Progenitor cell of endocrine pancreas (in vitro differentiated cells): ENCODE results near the gene CCDC60. TPM values are rescaled to one million over a fixed set of nuclear protein-coding genes. Genes with fewer than 3 reads are reported as not detected.

Experiments
- DNase-seq: peaks from one replicate; pipeline ENCODE4 v3.0.0; 2021; ENCODE audit warnings: low spot score; ENCODE audit not compliant: unreplicated experiment
- H3K27ac Mint-ChIP-seq: 2 replicates; pipeline ENCODE4 v1.8.0; 2021; ENCODE audit warnings: mild to moderate bottlenecking, moderate library complexity, mixed read lengths
- H3K27me3 Mint-ChIP-seq: 2 replicates; pipeline ENCODE4 v1.8.0; 2021; ENCODE audit warnings: mixed read lengths
- H3K36me3 Mint-ChIP-seq: 2 replicates; pipeline ENCODE4 v1.8.0; 2022; ENCODE audit warnings: mixed read lengths; ENCODE audit not compliant: insufficient read depth
- H3K4me1 Mint-ChIP-seq: 2 replicates; pipeline ENCODE4 v1.8.0; 2021; ENCODE audit warnings: low read depth, mixed read lengths
- H3K4me3 Mint-ChIP-seq: 2 replicates; pipeline ENCODE4 v1.8.0; 2021; ENCODE audit warnings: low read depth, mild to moderate bottlenecking, moderate library complexity, mixed read lengths
- H3K9me3 Mint-ChIP-seq: 2 replicates; pipeline ENCODE4 v1.8.0; 2021; ENCODE audit warnings: low read depth, mixed read lengths
- total RNA-seq: library from RNA; stranded (reverse); gene quantifications from 2 replicates; pipeline ENCODE4 v1.2.1, GENCODE V29; 2021
- TF ChIP-seq, protein P1 (sequence below): fragments of 200-600 bp; sonication (generic); IDR thresholded peaks from one replicate; pipeline ENCODE4 v1.5.0; 2021; ENCODE audit warnings: antibody characterized with exemption, mild to moderate bottlenecking; ENCODE audit not compliant: unreplicated experiment

Gene CCDC60
- total RNA-seq, 1 donor from 2014 or later, result 23.4 TPM

DNA sequence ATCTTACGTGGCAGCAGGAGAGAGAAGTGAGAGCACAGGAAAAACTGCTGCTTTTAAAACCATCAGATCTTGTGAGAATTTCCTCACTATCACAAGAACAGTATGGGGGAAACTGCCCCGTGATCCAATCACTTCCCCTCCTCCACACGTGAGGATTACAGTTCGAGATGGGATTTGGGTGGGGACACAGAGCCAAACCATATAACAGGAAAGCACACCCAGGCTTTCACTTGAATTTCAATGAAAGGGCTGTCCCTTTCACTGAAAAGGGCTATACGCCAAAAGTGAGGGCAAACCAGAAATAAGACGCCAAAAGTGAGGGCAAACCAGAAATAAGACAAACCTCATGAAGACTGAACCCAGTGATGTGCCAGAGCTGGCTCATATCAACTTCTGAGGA is 236.2 kb downstream of the CCDC60 start:
- TF ChIP-seq, protein P1, sequence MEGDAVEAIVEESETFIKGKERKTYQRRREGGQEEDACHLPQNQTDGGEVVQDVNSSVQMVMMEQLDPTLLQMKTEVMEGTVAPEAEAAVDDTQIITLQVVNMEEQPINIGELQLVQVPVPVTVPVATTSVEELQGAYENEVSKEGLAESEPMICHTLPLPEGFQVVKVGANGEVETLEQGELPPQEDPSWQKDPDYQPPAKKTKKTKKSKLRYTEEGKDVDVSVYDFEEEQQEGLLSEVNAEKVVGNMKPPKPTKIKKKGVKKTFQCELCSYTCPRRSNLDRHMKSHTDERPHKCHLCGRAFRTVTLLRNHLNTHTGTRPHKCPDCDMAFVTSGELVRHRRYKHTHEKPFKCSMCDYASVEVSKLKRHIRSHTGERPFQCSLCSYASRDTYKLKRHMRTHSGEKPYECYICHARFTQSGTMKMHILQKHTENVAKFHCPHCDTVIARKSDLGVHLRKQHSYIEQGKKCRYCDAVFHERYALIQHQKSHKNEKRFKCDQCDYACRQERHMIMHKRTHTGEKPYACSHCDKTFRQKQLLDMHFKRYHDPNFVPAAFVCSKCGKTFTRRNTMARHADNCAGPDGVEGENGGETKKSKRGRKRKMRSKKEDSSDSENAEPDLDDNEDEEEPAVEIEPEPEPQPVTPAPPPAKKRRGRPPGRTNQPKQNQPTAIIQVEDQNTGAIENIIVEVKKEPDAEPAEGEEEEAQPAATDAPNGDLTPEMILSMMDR, result no peak
- H3K4me1 Mint-ChIP-seq, result no peaks in the 10 kb centered on the region
- no peak for DNase-seq
- no peak overlapping the region for H3K27ac Mint-ChIP-seq
- H3K4me3 Mint-ChIP-seq, result no peak overlapping the region
- no peaks in the 10 kb centered on the region for H3K9me3 Mint-ChIP-seq
- H3K36me3 Mint-ChIP-seq, result no peaks in the 10 kb centered on the region
- H3K27me3 Mint-ChIP-seq, result peaks cover 14% of the 10 kb centered on the region

DNA sequence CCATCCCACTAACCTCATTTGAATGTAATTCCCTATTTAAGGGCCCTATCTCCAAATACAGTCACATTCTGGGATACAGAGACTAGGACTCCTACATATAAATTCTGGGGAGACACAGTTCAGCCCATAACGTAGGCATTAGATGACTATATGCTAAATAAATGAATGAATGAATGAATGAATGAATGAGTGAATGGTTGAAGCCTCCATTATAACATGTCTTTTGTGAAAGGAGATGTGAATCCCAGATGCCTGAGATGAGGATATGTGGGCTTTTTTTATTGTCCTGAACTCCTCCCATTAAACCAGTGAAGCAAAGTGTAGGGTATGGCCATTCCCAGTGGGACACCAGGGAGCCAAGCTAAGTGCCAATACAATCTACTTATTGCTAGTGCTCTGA is 238.6 kb downstream of the CCDC60 start:
- DNase-seq, result no peak
- Mint-ChIP-seq H3K4me1 (no peaks in the 10 kb centered on the region), H3K9me3 (no peaks in the 10 kb centered on the region), H3K27me3 (peaks cover 36% of the 10 kb centered on the region), H3K27ac (no peak overlapping the region), H3K4me3 (no peak overlapping the region), H3K36me3 (no peaks in the 10 kb centered on the region)
- TF ChIP-seq, protein P1, result no peak

DNA sequence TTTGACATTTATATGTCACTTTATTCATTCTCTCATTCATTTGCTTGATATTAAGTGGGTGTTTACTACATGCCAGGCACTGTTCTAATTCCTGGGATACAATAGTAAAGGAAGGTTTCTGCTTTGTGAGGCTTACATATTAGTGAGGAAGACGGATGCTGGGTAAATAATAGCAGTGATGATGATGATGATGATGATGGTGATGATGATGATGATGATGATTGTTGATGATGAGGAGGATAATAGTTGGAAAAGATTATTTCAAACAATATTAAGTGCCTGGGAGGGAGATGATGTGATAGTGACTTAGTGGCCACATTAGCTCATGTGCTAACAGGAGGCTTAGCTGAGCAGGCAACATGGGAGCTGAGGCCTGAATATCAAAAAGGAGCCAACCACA is 239.7 kb downstream of the CCDC60 start:
- DNase-seq, result no peak
- Mint-ChIP-seq H3K27me3 (peaks cover 37% of the 10 kb centered on the region), H3K9me3 (no peaks in the 10 kb centered on the region), H3K4me3 (no peak overlapping the region), H3K4me1 (no peaks in the 10 kb centered on the region), H3K27ac (no peak overlapping the region), H3K36me3 (no peaks in the 10 kb centered on the region)
- TF ChIP-seq, protein P1, result no peak

DNA sequence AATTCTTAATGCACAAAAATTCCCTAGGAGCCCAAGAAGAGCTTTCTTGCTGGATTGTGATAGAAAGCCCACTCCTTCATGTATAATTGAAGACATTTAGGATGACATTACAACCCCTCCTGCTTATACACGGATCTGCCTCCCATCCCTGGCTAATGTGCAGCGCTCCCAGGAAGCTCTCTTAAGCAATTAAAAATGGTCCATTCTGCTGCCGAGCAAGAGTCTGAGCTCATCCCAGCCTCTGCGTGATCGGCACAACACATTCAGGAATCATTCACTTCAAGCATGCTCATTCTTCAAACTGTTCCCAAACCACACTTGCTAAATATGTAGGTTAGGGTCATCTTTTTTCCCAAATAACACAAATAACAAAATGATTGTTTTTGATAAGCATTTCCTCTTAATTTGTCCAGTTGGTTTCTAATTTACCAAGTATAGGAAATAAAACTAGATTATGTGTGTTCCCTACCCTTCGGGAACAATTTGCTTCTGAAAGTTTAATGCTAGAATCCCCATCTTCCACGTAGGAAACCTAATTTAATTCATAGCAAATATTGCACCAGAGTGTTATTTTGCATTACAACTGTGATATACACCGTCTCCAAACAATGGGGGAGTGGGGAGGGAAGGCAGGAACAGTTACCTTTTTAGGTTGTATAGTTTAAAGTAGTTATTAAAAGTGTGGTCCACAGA is 241.7 kb downstream of the CCDC60 start:
- H3K36me3 Mint-ChIP-seq, result no peaks in the 10 kb centered on the region
- TF ChIP-seq, protein P1, result no peak
- H3K4me1 Mint-ChIP-seq, result no peaks in the 10 kb centered on the region
- H3K27me3 Mint-ChIP-seq, result peaks cover 32% of the 10 kb centered on the region
- H3K27ac Mint-ChIP-seq, result no peak overlapping the region
- no peaks in the 10 kb centered on the region for H3K9me3 Mint-ChIP-seq
- no peak overlapping the region for H3K4me3 Mint-ChIP-seq
- no peak for DNase-seq

DNA sequence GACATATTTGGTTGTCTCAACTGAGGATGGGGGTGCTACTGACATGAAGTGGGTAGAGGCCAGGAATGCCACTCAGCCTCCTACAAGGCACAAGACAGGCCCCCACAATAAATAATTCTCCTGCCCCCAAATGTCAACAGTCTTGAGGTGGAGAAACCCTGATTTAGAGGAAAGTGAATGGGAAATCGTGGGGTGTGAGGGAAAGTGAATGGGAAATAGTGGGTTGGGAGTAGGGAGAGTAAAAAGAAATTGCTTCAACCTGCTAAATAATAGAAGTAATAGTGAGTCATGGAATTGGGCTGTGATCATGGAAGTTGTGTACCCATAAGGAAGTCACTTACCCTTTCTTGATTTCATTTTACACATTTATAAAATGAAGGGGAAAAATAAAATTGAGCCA is 242.4 kb downstream of the CCDC60 start:
- no peak overlapping the region for H3K27ac Mint-ChIP-seq
- peaks cover 34% of the 10 kb centered on the region for H3K27me3 Mint-ChIP-seq
- no peaks in the 10 kb centered on the region for H3K36me3 Mint-ChIP-seq
- TF ChIP-seq, protein P1, result no peak
- H3K9me3 Mint-ChIP-seq, result no peaks in the 10 kb centered on the region
- H3K4me1 Mint-ChIP-seq, result no peaks in the 10 kb centered on the region
- no peak overlapping the region for H3K4me3 Mint-ChIP-seq
- no peak for DNase-seq
